DOHH2 (cell line): ENCODE measurements around the gene TMEM164.

Experiments used
- H3F3A ChIP-seq: fragments of 200-600 bp; sonication (generic), shearing (Covaris generic); 2 replicates; pipeline ENCODE4 v1.6.0; 2016; ENCODE audit warnings: antibody characterized with exemption, mild to moderate bottlenecking; ENCODE audit not compliant: control insufficient read depth, insufficient read depth
- H3K27ac ChIP-seq: fragments of 200-600 bp; sonication (generic); 2 replicates; pipeline ENCODE4 v1.5.1; 2014; ENCODE audit warnings: low read depth, mild to moderate bottlenecking, low read length, moderate library complexity
- H3K27me3 ChIP-seq: fragments of 200-600 bp; sonication (generic); 2 replicates; pipeline ENCODE4 v1.6.1; 2014; ENCODE audit warnings: mild to moderate bottlenecking, low read length, mixed read lengths; ENCODE audit not compliant: control insufficient read depth
- H3K36me3 ChIP-seq: fragments of 200-600 bp; sonication (generic); 2 replicates; pipeline ENCODE4 v1.6.1; 2014; ENCODE audit warnings: mild to moderate bottlenecking, low read length, moderate library complexity, mixed read lengths; ENCODE audit not compliant: control insufficient read depth
- H3K4me1 ChIP-seq: fragments of 200-600 bp; sonication (generic); 2 replicates; pipeline ENCODE4 v1.6.1; 2014; ENCODE audit warnings: mild to moderate bottlenecking, low read length, mixed read lengths; ENCODE audit not compliant: control insufficient read depth
- H3K4me2 ChIP-seq: fragments of 200-600 bp; sonication (generic); 2 replicates; pipeline ENCODE4 v1.6.0; 2014; ENCODE audit warnings: mild to moderate bottlenecking, low read length, moderate library complexity
- H3K4me3 ChIP-seq: fragments of 200-600 bp; sonication (generic); 2 replicates; pipeline ENCODE4 v1.5.1; 2014; ENCODE audit warnings: mild to moderate bottlenecking, low read length, mixed read lengths
- H3K79me2 ChIP-seq: fragments of 200-600 bp; sonication (generic); 2 replicates; pipeline ENCODE4 v1.6.1; 2014; ENCODE audit warnings: mild to moderate bottlenecking, low read length, mixed read lengths; ENCODE audit not compliant: control insufficient read depth
- H3K9me2 ChIP-seq: fragments of 200-600 bp; sonication (generic); replicated peaks from 2 replicates; pipeline ENCODE4 v1.6.1; 2014; ENCODE audit warnings: mild to moderate bottlenecking, low read length, mixed read lengths; ENCODE audit not compliant: control insufficient read depth
- H3K9me3 ChIP-seq: fragments of 200-600 bp; sonication (generic); 2 replicates; pipeline ENCODE4 v1.6.1; 2014; ENCODE audit warnings: antibody characterized with exemption, low read length, mixed read lengths; ENCODE audit not compliant: control insufficient read depth, insufficient read depth
- H4K20me1 ChIP-seq: fragments of 200-600 bp; sonication (generic); 2 replicates; pipeline ENCODE4 v1.6.0; 2014; ENCODE audit warnings: low read depth, mild to moderate bottlenecking, antibody characterized with exemption, low read length, moderate library complexity; ENCODE audit not compliant: control insufficient read depth, insufficient read depth
- CTCF ChIP-seq: fragments of 200-600 bp; sonication (generic); IDR thresholded peaks from one replicate; pipeline ENCODE4 v1.5.1; 2014; ENCODE audit warnings: antibody characterized with exemption, mild to moderate bottlenecking, low read depth, low read length; ENCODE audit not compliant: poor library complexity, severe bottlenecking
- EZH2phosphoT487 ChIP-seq: fragments of 200-600 bp; sonication (generic); IDR thresholded peaks from 2 replicates; pipeline ENCODE4 v1.6.1; 2017; ENCODE audit warnings: borderline replicate concordance, mild to moderate bottlenecking, antibody characterized with exemption, low read length, moderate library complexity, mixed read lengths

The TMEM164 gene

GRCh38 chrX:110036162-110037033 lies 33.5 kb downstream of the TMEM164 start:
- Histone ChIP-seq H3K4me3 (no peak overlapping the region), H4K20me1 (no peaks in the 10 kb centered on the region), H3K27me3 (no peaks in the 10 kb centered on the region), H3K36me3 (no peaks in the 10 kb centered on the region), H3K27ac (no peak overlapping the region), H3K4me2 (no peak overlapping the region), H3K4me1 (peaks cover 5% of the 10 kb centered on the region), H3K9me2 (no peaks in the 10 kb centered on the region), H3K9me3 (no peaks in the 10 kb centered on the region), H3K79me2 (no peaks in the 10 kb centered on the region), H3F3A (no peaks in the 10 kb centered on the region)
- TF ChIP-seq EZH2phosphoT487 = no peak
- TF ChIP-seq CTCF = no peak

DNA sequence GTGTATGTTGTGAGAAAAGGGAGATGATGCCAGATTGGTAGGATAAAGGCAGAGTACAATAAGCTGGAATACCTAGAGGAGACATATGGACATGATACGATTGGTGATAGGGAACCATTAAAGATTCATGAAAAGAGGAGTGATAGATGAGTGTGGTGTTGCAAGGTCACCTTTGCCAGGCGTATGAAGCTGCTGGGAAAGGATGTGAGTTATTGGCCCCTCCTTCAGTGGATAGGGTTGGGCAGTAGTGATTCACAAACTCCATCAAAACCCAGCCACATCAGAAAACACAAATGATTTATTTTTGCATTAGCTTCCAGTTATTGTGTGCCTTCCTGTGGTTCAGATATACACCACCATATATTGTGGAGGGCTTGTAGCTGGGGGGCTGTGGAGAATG lies 34.3 kb downstream of the TMEM164 start:
- no peak overlapping the region for H3K27ac ChIP-seq
- H3K4me1 ChIP-seq = peaks cover 5% of the 10 kb centered on the region
- no peaks in the 10 kb centered on the region for H3K36me3 ChIP-seq
- H3K27me3 ChIP-seq = no peaks in the 10 kb centered on the region
- H4K20me1 ChIP-seq = no peaks in the 10 kb centered on the region
- no peaks in the 10 kb centered on the region for H3K9me2 ChIP-seq
- no peak for TF ChIP-seq EZH2phosphoT487
- no peak for TF ChIP-seq CTCF
- H3K79me2 ChIP-seq = no peaks in the 10 kb centered on the region
- no peak overlapping the region for H3K4me2 ChIP-seq
- no peaks in the 10 kb centered on the region for H3K9me3 ChIP-seq
- H3K4me3 ChIP-seq = no peak overlapping the region
- no peaks in the 10 kb centered on the region for H3F3A ChIP-seq

DNA sequence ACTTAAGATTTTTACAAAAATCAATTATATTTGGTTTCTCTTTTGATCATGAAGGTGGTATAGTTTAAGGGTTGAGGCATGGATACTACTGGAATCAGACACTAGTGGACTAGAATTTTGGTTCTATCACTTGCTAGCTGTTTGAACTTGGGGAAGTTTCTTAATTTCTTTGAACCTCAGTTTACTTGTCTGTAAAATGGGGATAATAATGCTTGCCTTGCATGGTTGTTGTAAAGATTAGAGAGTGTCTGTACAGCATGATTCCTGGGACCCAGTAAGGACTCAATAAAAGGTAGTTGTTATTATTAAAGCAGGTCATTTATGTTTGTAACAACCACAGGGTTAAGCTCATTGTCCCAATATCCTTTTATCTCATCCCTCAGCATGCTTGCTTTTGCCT lies 36.0 kb downstream of the TMEM164 start:
- Histone ChIP-seq H3K4me2 (no peak overlapping the region), H3K4me1 (peaks cover 14% of the 10 kb centered on the region), H4K20me1 (no peaks in the 10 kb centered on the region), H3K9me2 (no peaks in the 10 kb centered on the region), H3K9me3 (no peaks in the 10 kb centered on the region), H3F3A (no peaks in the 10 kb centered on the region), H3K4me3 (no peak overlapping the region), H3K36me3 (no peaks in the 10 kb centered on the region), H3K27me3 (no peaks in the 10 kb centered on the region), H3K79me2 (no peaks in the 10 kb centered on the region), H3K27ac (no peak overlapping the region)
- TF ChIP-seq EZH2phosphoT487 = no peak

DNA sequence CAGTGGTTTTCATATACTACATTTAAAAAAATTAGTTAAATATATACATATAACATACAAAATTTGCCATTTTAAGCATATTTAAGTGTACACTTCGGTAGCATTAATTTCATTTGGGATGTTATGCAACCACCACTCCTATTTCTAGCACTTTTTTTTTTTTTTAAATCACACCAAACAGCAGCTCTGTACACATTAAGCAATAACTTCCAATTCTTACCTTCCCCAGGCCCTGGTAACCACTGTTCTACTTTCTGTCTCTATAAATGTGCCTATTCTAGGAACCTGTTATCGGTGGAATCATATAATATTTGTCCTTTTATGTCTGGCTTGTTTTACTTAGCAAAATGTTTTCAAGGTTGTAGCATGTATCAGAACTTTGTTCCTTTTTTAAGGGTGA lies 39.1 kb downstream of the TMEM164 start:
- Histone ChIP-seq H3K27me3 (no peaks in the 10 kb centered on the region), H4K20me1 (no peaks in the 10 kb centered on the region), H3K79me2 (no peaks in the 10 kb centered on the region), H3K4me2 (no peak overlapping the region), H3K9me3 (no peaks in the 10 kb centered on the region), H3K4me3 (no peak overlapping the region), H3K9me2 (no peaks in the 10 kb centered on the region), H3K36me3 (no peaks in the 10 kb centered on the region), H3F3A (no peaks in the 10 kb centered on the region), H3K27ac (no peak overlapping the region), H3K4me1 (peaks cover 9% of the 10 kb centered on the region)
- no peak for TF ChIP-seq CTCF
- no peak for TF ChIP-seq EZH2phosphoT487
